GM13976 (cell line): Measurements from ENCODE around the gene CPVL.

Experiments used
- DNase-seq: peaks from one replicate; pipeline ENCODE4 v3.0.0; 2012; ENCODE audit warnings: low spot score
- CTCF ChIP-seq: IDR thresholded peaks from 2 replicates; pipeline ENCODE4 v1.5.1; 2012; ENCODE audit warnings: borderline replicate concordance, mild to moderate bottlenecking; ENCODE audit not compliant: insufficient read depth; ENCODE audit errors: extremely low read depth, missing control alignments, control extremely low read depth
- in situ Hi-C: fragments of 300-500 bp; cut with MboI; formaldehyde crosslinking; loops from one replicate; pipeline ENCODE4 v1.12.0; 2022; ENCODE audit warnings: low sequenced_read_pairs, mixed read lengths, inconsistent platforms; ENCODE audit not compliant: unreplicated experiment

The CPVL gene

GRCh38 chr7:28998105-28998504 lies 148.2 kb downstream of the CPVL start:
- in situ Hi-C loops, result no loop called here
- DNase-seq, result no peak
- no peak for TF ChIP-seq CTCF

DNA sequence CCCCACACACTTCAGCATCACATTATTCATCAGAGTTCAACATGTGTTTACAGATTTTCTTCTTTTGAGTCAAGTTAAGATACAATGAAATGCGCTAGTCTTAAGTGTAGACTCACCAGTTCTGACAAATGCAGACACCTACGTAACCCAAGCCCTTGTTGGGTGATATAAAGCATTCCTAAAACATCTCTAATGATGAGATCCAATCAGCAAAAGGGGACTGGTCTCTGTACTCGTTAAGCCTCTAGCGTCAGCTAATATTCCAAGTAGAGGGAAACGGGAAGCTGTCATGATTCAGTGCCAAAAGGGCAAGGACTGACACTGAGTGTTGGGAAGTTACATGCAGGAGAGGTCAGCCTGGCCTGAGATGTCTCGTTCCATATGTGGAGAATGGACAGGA lies 149.5 kb downstream of the CPVL start:
- no peak for TF ChIP-seq CTCF
- in situ Hi-C loops, result no loop called here

DNA sequence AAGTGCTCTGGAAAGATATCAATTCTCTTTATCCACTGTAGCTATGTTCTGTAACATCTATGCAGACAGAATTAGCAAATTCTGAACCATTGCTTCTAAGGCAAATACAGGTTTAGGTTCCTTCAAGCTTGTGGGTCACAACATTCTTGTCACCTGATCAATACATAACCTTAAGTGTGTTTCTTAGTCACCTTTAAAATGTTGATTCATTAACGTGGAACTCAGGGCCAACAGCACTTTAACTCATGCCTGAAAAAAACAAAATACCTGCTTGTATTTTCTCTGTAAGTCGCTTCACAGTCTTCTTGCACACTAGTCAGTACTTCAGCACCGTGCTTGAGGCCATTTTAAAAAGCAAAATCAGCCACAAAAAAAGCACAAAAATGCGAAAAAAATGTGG lies 153.0 kb downstream of the CPVL start:
- in situ Hi-C loops, result no loop called here
- DNase-seq, result no peak
- no peak for TF ChIP-seq CTCF

More for the DNA sequence above, 149.5 kb downstream of the CPVL start:
- no peak for DNase-seq

DNA sequence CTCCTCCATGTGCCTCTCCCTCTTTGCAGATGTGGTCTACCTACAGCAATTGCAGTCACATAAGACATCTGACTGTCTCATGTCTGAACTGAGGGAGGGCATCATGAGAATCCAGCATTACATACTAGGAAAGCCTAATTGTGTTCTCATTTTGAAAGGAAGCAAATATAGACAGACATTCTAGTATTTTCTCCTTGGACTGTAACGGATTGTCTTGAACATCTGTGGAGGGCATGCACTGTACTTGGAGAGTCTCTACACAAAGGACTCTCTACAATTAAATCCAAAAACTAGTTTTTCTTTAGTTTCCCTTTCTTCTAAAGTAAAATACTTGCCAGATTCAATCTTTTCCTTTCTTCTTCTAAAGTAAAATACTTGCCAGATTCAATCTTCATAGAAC lies 153.5 kb downstream of the CPVL start:
- in situ Hi-C loops, result no loop called here
- TF ChIP-seq CTCF, result no peak
- no peak for DNase-seq

DNA sequence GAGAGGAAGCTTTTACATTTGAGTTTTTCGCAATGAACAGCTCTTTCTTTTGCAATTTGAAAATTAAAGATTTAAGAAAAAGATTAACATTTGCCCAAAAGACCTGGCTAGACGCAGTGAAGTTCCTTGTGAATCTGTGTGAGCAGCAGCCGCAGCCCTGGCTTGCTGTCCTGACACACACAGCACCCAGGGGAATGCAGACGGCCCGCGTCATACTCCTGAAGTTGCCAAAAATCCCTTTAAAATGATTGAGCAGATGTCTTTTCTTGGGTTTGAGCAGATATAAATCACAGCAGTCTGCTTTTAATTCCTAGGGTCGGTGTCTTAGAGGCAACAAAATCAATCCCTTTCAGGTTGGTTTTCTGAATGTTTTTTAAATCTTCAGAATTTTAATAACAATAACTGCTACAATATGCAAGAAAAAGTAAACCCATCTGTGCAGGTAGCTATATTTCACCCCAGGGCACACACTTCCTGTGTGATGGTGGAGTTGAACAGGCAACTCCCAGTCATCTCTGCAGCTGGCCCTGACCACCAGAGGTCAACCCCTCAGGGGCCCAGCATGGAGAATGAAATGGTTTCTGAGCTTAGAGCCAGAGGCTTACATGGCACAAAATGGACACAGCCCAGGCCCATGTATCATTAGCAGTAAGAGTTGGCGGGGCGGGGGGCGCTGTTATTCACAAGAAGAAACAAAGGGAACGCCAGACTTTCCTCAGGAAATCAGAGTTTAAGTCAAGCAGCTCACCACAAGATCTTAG lies 156.0 kb downstream of the CPVL start:
- no peak for DNase-seq
- in situ Hi-C loops, result no loop called here
- no peak for TF ChIP-seq CTCF

- no peak for DNase-seq
- in situ Hi-C loops, result no loop called here
- TF ChIP-seq CTCF, result no peak
Observed at GRCh38 chr7:28989211-28989980, 156.9 kb downstream of the CPVL start.
